ENCODE data around the gene NT5DC3.

Gene NT5DC3

DNA sequence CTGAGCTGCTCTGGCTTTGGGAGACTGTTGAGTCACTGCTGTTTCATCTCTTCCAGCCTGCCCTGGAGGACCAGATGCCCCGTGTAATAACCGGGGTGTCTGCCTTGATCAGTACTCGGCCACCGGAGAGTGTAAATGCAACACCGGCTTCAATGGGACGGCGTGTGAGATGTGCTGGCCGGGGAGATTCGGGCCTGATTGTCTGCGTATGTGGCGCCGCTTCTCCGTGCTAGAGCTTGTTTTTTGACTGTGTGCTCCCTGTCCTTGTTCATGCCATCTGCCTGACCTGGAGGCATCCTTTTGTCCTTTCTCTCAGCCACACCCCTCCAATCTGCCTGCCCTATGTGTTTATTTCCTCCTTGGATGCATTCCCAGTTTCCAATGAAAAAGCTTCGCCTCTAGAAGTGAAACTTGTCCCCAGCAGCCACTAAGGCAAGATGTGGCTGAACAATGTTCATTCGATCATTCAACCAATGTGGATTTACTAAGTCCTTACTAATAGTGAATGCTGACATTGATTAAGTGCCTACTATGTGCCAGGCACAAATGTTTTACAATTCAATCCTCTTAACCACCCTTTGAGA lies 98.6 kb downstream of the NT5DC3 start:
- no peak overlapping the region for H3K27ac ChIP-seq (ENCODE audit: low read depth, low read length)
- H3K27me3 ChIP-seq (ENCODE audit: insufficient read depth, low read length), result no peaks in the 10 kb centered on the region
- H3K4me3 ChIP-seq (ENCODE audit: low read length), result no peak overlapping the region
- no peaks in the 10 kb centered on the region for H3K4me1 ChIP-seq (ENCODE audit: insufficient read depth, low read length)
- H3K9me3 ChIP-seq (ENCODE audit: insufficient read depth, low read depth, low read length), result no peaks in the 10 kb centered on the region
- no peak overlapping the region for H3K9ac ChIP-seq (ENCODE audit: low read depth, low read length)
- WGBS, result 93% methylated on average over 15 of the region's 15 CpGs
- H3K36me3 ChIP-seq (ENCODE audit: insufficient read depth, low read length), result no peaks in the 10 kb centered on the region

- H3K27me3 ChIP-seq (ENCODE audit: insufficient read depth, low read length), result no peaks in the 10 kb centered on the region
- H3K9me3 ChIP-seq (ENCODE audit: insufficient read depth, low read depth, low read length), result no peaks in the 10 kb centered on the region
- no peaks in the 10 kb centered on the region for H3K36me3 ChIP-seq (ENCODE audit: insufficient read depth, low read length)
- no peak overlapping the region for H3K4me3 ChIP-seq (ENCODE audit: low read length)
- no peaks in the 10 kb centered on the region for H3K4me1 ChIP-seq (ENCODE audit: insufficient read depth, low read length)
- no peak overlapping the region for H3K27ac ChIP-seq (ENCODE audit: low read depth, low read length)
- WGBS, result 89% methylated on average over 1 of the region's 1 CpG
- no peak overlapping the region for H3K9ac ChIP-seq (ENCODE audit: low read depth, low read length)
Observed at GRCh38 chr12:103737881-103738280, 103.2 kb downstream of the NT5DC3 start.

DNA sequence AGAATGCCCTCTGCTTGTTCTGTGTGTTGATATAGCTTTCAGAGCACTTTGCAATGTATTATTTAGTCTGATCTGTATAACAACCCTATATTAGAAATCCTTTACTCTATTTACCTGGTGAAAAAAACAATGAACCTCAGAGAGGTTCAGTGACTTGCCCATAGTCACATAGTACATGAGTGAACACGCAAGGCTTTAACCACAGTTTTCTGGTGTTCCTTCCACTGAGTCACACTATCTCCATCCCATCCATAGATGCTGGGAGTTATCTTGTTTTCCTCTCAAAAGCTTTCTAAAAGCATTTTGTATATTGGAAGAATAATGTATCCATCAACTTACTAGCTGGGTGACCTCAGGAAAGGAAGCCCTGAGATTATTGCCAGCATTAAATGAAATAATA lies 104.5 kb downstream of the NT5DC3 start:
- WGBS, result 100% methylated on average over 1 of the region's 1 CpG
- Histone ChIP-seq H3K9ac (ENCODE audit: low read depth, low read length) (no peak overlapping the region), H3K4me1 (ENCODE audit: insufficient read depth, low read length) (no peaks in the 10 kb centered on the region), H3K27ac (ENCODE audit: low read depth, low read length) (no peak overlapping the region), H3K36me3 (ENCODE audit: insufficient read depth, low read length) (no peaks in the 10 kb centered on the region), H3K9me3 (ENCODE audit: insufficient read depth, low read depth, low read length) (peaks cover 2% of the 10 kb centered on the region; the same call in 1 of the 2 replicates), H3K27me3 (ENCODE audit: insufficient read depth, low read length) (no peaks in the 10 kb centered on the region), H3K4me3 (ENCODE audit: low read length) (no peak overlapping the region)

GRCh38 chr12:103735291-103735690 lies 105.7 kb downstream of the NT5DC3 start:
- H3K9me3 ChIP-seq (ENCODE audit: insufficient read depth, low read depth, low read length), result peaks cover 10% of the 10 kb centered on the region; the same call in 1 of the 2 replicates
- no peaks in the 10 kb centered on the region for H3K4me1 ChIP-seq (ENCODE audit: insufficient read depth, low read length)
- H3K4me3 ChIP-seq (ENCODE audit: low read length), result no peak overlapping the region
- WGBS, result 94% methylated on average over 7 of the region's 8 CpGs
- no peaks in the 10 kb centered on the region for H3K36me3 ChIP-seq (ENCODE audit: insufficient read depth, low read length)
- no peaks in the 10 kb centered on the region for H3K27me3 ChIP-seq (ENCODE audit: insufficient read depth, low read length)
- no peak overlapping the region for H3K9ac ChIP-seq (ENCODE audit: low read depth, low read length)
- H3K27ac ChIP-seq (ENCODE audit: low read depth, low read length), result no peak overlapping the region

- H3K27me3 ChIP-seq (ENCODE audit: insufficient read depth, low read length), result no peaks in the 10 kb centered on the region
- H3K9ac ChIP-seq (ENCODE audit: low read depth, low read length), result no peak overlapping the region
- H3K4me1 ChIP-seq (ENCODE audit: insufficient read depth, low read length), result no peaks in the 10 kb centered on the region
- no peak overlapping the region for H3K4me3 ChIP-seq (ENCODE audit: low read length)
- H3K27ac ChIP-seq (ENCODE audit: low read depth, low read length), result no peak overlapping the region
- peaks cover 10% of the 10 kb centered on the region; the same call in 1 of the 2 replicates for H3K9me3 ChIP-seq (ENCODE audit: insufficient read depth, low read depth, low read length)
- no peaks in the 10 kb centered on the region for H3K36me3 ChIP-seq (ENCODE audit: insufficient read depth, low read length)
- 79% methylated on average over 2 of the region's 2 CpGs for WGBS
Observed at GRCh38 chr12:103734863-103735262, 106.2 kb downstream of the NT5DC3 start.

DNA sequence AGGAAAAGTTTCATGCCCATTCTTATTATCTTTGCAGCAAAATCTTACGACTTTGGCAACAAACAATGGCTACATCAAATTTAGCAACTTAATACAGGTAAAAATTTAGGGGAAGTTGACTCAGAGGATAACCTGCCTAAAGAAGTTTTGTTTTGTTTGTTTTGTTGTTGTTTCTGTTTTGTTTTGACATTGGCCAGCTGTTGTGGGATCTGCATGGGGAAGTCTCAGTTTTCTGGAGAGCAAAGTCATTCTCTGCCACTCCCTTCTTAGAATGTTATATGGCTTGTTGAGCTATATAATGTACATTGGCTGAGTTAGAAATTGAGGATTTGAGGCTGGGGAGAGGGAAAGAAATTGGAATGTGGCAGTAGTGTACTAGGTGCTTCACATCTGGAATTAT lies 109.5 kb downstream of the NT5DC3 start:
- Histone ChIP-seq H3K36me3 (ENCODE audit: insufficient read depth, low read length) (no peaks in the 10 kb centered on the region), H3K9ac (ENCODE audit: low read depth, low read length) (no peak overlapping the region), H3K4me1 (ENCODE audit: insufficient read depth, low read length) (no peaks in the 10 kb centered on the region), H3K9me3 (ENCODE audit: insufficient read depth, low read depth, low read length) (peaks cover 10% of the 10 kb centered on the region; the same call in 1 of the 2 replicates), H3K27me3 (ENCODE audit: insufficient read depth, low read length) (no peaks in the 10 kb centered on the region), H3K4me3 (ENCODE audit: low read length) (no peak overlapping the region), H3K27ac (ENCODE audit: low read depth, low read length) (no peak overlapping the region)
- 100% methylated on average over 1 of the region's 1 CpG for WGBS

- H3K27ac ChIP-seq (ENCODE audit: low read depth, low read length), result no peak overlapping the region
- no peak overlapping the region for H3K9ac ChIP-seq (ENCODE audit: low read depth, low read length)
- WGBS, result 100% methylated on average over 1 of the region's 1 CpG
- no peaks in the 10 kb centered on the region for H3K27me3 ChIP-seq (ENCODE audit: insufficient read depth, low read length)
- H3K9me3 ChIP-seq (ENCODE audit: insufficient read depth, low read depth, low read length), result peaks cover 10% of the 10 kb centered on the region; the same call in 1 of the 2 replicates
- no peak overlapping the region for H3K4me3 ChIP-seq (ENCODE audit: low read length)
- no peaks in the 10 kb centered on the region for H3K4me1 ChIP-seq (ENCODE audit: insufficient read depth, low read length)
- no peaks in the 10 kb centered on the region for H3K36me3 ChIP-seq (ENCODE audit: insufficient read depth, low read length)
Observed at GRCh38 chr12:103729499-103729898, 111.5 kb downstream of the NT5DC3 start.

DNA sequence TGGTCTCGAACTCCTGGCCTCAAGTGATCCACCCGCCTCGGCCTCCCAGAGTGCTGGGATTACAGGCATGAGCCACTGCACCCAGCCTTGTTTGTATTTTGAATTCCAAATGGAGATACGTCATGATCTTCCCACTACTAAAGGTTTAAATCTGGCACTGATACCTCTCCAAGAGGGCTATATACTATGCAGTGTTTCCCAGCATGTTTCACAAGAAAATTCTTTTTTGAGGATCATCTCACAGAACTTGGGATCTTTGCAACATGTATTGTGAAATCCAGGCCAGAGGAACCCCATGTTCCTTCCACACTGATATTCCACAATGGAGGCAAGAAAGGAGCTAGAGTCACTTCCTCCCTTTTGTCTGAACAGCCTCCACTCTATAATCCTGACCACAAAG lies 112.7 kb downstream of the NT5DC3 start:
- no peaks in the 10 kb centered on the region for H3K4me1 ChIP-seq (ENCODE audit: insufficient read depth, low read length)
- no peak overlapping the region for H3K27ac ChIP-seq (ENCODE audit: low read depth, low read length)
- WGBS, result 92% methylated on average over 4 of the region's 4 CpGs
- peaks cover 10% of the 10 kb centered on the region; the same call in 1 of the 2 replicates for H3K9me3 ChIP-seq (ENCODE audit: insufficient read depth, low read depth, low read length)
- no peaks in the 10 kb centered on the region for H3K36me3 ChIP-seq (ENCODE audit: insufficient read depth, low read length)
- no peaks in the 10 kb centered on the region for H3K27me3 ChIP-seq (ENCODE audit: insufficient read depth, low read length)
- no peak overlapping the region for H3K4me3 ChIP-seq (ENCODE audit: low read length)
- H3K9ac ChIP-seq (ENCODE audit: low read depth, low read length), result no peak overlapping the region

DNA sequence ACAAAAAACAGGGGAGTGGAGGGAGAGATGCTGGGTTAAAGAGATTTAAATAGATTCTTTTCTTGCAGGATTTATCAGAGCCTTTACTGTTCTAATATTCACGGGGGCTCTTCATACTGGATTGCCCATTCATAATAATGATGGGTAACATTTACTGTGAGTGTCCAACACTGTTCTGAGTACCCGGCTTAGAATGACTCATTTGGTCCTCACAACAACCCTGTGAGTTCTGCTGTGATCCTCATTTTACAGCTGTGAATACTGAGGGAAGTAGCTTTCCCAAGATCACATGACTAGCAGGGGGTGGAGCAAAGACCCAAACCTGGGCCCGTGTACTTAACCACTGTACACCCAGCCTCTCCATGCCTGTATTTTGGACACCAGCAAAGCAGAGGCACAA lies 113.4 kb downstream of the NT5DC3 start:
- Histone ChIP-seq H3K9ac (ENCODE audit: low read depth, low read length) (no peak overlapping the region), H3K4me3 (ENCODE audit: low read length) (no peak overlapping the region), H3K9me3 (ENCODE audit: insufficient read depth, low read depth, low read length) (peaks cover 10% of the 10 kb centered on the region; the same call in 1 of the 2 replicates), H3K4me1 (ENCODE audit: insufficient read depth, low read length) (no peaks in the 10 kb centered on the region), H3K27ac (ENCODE audit: low read depth, low read length) (no peak overlapping the region), H3K36me3 (ENCODE audit: insufficient read depth, low read length) (no peaks in the 10 kb centered on the region), H3K27me3 (ENCODE audit: insufficient read depth, low read length) (no peaks in the 10 kb centered on the region)
- 96% methylated on average over 3 of the region's 3 CpGs for WGBS

DNA sequence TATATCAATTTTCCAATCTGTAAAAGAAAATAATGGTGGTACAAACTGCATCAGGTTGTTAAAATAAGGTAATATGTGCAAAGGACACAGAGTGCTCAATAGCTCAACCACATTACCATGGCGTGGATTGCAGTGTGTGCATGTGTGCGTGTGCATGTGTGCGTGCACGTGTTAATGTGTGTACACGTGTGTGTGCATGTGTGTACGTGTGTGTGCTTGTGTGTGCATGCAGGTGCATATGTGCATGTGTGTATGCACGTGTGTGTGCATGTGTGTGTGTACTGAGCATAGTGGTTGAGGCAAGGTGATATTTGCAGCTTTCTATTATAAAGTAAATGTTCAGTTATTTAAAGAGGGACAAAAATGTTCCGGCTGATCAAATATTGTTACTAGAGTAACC lies 115.6 kb downstream of the NT5DC3 start:
- Histone ChIP-seq H3K9me3 (ENCODE audit: insufficient read depth, low read depth, low read length) (no peaks in the 10 kb centered on the region), H3K4me3 (ENCODE audit: low read length) (no peak overlapping the region), H3K27ac (ENCODE audit: low read depth, low read length) (no peak overlapping the region), H3K27me3 (ENCODE audit: insufficient read depth, low read length) (no peaks in the 10 kb centered on the region), H3K9ac (ENCODE audit: low read depth, low read length) (no peak overlapping the region), H3K4me1 (ENCODE audit: insufficient read depth, low read length) (no peaks in the 10 kb centered on the region), H3K36me3 (ENCODE audit: insufficient read depth, low read length) (no peaks in the 10 kb centered on the region)
- WGBS, result 93% methylated on average over 7 of the region's 8 CpGs

Measured in HUES64 (cell line).